HUDEP-2 (cell line): ENCODE data around the gene BPIFB6.

Experiments
- DNase-seq, 76 experiments: peaks; one replicate each; lab custom pipeline; 2025; ENCODE audit not compliant: unreplicated experiment in 76 of 76; lab: John Stamatoyannopoulos, UW

The BPIFB6 gene

GRCh38 chr20:33082546-33082945 is 51.1 kb downstream of the BPIFB6 start:
- peak in 1 of 76 experiments; percentile 3 for DNase-seq

- DNase-seq, result no peak
These were observed 52.3 kb downstream of the BPIFB6 start for GRCh38 chr20:33083544-33084340.

- DNase-seq, result no peak
These were observed 53.3 kb downstream of the BPIFB6 start for GRCh38 chr20:33084722-33085121.

GRCh38 chr20:33086052-33086722 is 54.7 kb downstream of the BPIFB6 start:
- DNase-seq, result no peak

- no peak for DNase-seq
These were observed 59.7 kb downstream of the BPIFB6 start for GRCh38 chr20:33091147-33091546.

- DNase-seq, result no peak
These were observed 60.2 kb downstream of the BPIFB6 start for GRCh38 chr20:33091693-33092092.

GRCh38 chr20:33092361-33092760 is 60.9 kb downstream of the BPIFB6 start:
- no peak for DNase-seq

GRCh38 chr20:33093074-33093473 is 61.6 kb downstream of the BPIFB6 start:
- DNase-seq, result no peak

- DNase-seq, result no peak
These were observed 62.1 kb downstream of the BPIFB6 start for GRCh38 chr20:33093582-33093981.
